NOMO-1 treated with dmso at 0.1 percent for 144 hours (cell line): ENCODE results near the gene ATG7.
"Not testable (repeated sequence)": the region's sequence is repeated elsewhere in the genome, so short reads cannot be mapped to it uniquely, and the experiment has no call there.

Source experiments
- DNase-seq: peaks from one replicate; lab custom pipeline; 2025; ENCODE audit not compliant: unreplicated experiment; lab: John Stamatoyannopoulos, UW

Gene ATG7

DNA sequence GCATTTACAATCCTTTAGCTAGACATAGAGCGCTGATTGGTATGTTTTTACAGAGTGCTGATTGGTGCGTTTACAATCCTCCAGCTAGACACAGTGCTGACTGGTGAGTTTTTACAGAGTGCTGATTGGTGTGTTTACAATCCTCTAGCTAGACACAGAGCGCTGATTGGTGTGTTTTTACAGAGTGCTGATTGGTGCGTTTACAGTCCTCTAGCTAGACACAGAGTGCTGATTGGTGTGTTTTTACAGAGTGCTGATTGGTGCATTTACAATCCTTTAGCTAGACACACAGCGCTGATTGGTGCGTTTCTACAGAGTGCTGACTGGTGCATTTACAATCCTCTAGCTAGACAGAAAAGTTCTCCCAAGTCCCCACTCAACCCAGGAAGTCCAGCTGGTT is 76.7 kb downstream of the ATG7 start:
- DNase-seq, result not testable (repeated sequence)

DNA sequence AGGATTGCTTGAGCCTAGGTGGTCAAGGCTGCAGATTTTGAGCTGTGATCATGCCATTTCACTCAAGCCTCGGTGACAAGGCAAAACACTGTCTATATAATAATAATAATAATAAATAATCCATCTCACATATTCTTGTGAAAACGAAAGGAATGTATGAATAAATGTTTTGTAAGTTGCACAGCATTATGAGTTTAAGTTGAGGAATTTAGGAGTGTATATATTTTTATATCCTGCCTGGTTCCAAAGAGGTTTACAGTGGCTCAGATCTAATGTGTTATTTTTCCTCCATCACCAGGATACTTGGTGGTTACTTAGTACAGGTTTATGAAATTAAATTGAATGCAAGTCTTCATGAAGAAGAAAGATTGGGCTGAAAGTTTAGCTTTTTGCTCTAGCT is 77.2 kb downstream of the ATG7 start:
- DNase-seq, result no peak

DNA sequence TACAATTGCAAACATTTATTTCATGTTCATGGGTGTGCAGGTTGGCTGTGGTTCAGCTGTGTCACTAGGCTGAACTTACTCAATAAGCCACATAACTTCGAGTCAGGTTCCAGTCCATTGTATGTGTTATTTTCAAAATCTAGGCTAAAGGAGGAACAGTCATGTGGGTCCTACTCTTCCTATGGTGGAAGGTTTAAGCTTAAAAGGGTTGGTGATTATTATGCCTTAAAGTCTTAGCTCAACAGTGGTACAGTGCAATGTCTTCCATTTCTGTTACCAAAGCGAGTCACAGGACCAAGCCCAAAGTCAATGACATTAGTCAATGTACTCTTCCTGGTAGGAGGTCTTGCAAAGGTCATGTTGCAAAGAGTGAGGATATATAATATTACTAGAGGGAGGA is 78.2 kb downstream of the ATG7 start:
- DNase-seq, result no peak

DNA sequence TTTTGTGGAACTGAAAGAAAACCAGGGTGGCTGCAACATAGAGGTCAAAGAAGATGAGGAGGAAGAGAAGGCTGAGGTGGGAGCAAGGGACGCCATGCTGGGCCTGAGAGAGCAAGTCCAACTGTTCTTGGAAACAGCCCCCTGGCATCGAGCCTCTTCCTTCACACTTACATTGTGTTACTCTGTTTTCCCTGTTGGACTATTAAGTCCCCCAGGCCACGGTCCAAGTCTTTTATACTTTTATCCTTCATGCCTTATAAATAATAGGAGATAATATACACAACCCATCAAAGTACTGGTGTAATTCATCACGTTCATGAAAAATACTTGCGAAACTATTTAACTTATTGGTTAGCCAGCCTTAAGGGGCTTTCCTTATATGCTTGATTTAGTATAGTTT is 79.3 kb downstream of the ATG7 start:
- no peak for DNase-seq

DNA sequence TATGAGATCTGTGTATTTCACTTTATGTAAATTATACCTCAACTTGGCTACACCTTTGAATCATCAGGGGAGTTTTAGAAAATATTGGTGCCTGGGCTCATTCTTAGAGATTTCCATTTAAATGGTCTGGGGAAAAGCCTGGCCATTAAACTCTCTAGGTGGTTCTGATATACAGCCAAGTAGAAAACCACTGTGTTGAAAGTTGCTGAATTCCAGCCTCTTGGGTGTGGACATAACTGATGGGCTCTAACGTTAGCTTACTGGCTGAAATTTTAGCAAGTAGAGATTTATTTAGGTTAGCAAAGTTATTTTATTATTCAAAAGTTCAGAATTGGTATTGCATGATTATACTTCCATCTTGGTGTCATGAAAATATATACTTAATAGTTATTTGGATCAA is 84.1 kb downstream of the ATG7 start:
- DNase-seq, result no peak

DNA sequence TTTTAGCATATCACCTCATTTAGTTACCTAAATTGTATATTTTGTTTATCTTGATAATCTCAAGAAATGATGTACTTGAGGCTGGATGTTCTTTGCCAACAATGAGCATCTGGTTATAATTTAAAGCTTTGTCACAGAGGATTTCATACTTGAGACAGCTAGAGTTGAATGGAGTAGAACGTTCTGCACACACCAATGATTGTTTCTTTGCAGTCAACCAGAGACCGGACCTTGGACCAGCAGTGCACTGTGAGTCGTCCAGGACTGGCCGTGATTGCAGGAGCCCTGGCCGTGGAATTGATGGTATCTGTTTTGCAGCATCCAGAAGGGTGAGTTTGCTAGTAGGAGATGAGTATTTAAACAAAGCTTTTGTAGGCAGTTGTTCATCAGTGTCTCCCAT is 90.4 kb downstream of the ATG7 start:
- no peak for DNase-seq

DNA sequence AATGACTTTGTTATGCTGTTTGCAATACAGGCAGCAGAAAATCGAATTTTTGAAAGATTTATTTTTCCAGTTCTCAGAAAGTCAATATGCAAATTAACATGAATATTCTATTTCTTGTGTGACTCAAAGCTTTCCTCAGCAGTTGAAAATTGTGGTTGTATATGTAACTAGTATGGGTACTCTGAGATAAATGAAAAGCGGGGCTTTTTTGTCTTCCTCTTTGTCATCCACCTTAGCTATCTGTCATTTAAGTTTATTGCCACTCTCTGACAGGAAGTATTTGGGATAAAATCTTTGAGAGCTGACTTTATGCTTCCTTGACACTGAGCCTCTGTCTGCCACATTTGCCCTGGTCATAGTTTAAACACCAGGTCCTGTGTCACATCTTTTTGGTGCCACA is 91.5 kb downstream of the ATG7 start:
- DNase-seq, result no peak

DNA sequence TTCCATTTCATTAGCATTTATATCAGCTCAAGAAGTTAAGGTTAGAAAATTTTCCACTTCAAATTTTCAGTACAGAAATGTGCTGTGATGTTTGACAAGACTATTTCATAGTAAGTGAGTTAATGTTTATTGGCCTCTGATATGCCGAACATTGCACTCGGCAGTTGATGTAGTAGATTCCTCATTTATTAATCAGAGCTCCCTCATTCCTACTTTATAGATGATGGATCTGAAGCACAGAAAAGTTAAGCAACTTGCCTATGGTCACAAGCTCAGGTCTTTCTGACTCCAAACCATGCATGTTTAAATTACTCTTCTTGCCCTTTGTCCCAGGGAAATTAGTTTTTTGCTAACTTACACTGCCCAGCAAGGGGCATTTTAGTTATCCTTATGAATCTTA is 92.0 kb downstream of the ATG7 start:
- no peak for DNase-seq

DNA sequence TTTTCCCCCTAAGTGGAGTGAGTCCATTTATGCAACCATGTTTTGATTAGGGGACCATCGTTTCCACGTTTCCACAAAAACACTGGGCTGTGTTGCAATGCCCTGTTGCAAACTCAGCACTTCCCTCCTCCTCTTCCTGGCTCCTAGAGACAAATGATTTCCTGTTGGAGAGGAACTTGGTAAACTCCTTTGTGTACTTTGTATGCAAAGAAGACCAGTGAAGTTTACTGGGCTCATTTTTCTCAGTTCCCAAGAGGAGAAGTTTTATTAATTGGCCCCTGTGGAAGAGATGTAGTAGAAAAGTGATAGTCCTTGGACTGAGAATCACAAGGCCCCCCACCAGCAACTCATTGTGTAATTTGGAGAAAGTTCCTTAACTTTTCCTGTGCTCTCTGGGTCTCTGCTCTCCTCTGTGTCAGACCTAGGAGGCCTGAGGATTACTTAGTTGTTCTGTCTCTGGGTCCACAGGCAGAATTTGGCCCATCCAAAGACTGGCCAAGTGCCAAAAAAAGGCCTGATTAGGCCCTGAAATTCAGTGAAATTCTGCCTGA is 95.0 kb downstream of the ATG7 start:
- no peak for DNase-seq

DNA sequence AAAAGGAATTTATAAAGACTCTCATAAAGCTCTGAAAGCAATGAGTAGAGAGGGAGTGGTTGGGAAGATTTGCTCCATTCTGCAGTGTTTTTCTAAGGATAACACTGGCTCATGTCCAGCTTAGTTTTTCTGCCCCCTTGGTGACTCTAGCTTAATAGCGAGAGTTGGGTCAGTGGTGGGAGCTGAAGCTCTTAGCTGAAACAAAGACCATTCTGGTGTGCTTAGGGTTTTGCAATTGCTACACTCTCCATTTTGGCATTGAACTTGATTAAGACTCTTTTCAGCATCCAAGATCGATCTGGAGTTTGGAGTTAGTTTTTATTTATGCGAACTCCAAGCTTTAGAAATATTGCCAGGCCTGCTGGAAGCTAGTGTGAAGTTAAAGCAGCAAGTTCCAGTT is 98.0 kb downstream of the ATG7 start:
- DNase-seq, result no peak

DNA sequence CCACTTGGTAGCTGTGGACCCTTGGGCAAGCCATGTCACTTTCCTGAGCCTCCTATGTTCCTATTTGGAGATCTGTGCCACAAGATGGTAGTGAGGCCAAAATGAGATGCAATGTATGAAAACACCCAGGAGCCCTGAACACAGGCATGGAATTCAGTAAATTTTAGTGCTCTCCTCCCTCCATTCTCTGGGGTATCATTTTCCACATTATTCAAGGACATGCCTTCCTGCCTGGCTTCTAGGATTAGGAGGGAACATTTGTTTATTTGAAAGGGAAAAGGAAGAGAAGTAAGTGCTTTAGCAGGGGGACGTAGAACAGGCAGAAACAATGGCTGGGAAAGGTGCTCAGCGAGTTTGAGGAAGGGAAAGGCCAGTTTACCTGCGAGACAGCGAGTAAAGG is 98.8 kb downstream of the ATG7 start:
- DNase-seq, result no peak

DNA sequence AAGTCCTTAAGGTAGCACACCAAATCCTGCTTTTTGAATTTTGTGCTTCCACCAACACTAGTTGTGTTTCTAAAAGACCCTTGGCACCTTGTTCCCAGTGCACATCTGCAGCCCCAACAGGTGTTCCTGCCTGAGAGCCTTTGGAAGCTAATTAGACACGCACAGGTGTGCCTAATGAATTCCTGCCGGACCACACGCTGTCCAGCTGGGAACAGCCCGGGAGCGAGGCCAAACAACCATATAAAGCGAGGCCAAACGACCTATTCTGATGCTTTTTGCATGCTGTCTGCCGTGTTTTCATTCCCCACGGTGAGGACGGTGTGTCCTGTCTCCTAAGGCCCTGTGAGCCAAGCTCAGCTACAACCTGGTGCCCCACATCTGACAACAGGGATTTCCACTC is 99.5 kb downstream of the ATG7 start:
- DNase-seq, result no peak

DNA sequence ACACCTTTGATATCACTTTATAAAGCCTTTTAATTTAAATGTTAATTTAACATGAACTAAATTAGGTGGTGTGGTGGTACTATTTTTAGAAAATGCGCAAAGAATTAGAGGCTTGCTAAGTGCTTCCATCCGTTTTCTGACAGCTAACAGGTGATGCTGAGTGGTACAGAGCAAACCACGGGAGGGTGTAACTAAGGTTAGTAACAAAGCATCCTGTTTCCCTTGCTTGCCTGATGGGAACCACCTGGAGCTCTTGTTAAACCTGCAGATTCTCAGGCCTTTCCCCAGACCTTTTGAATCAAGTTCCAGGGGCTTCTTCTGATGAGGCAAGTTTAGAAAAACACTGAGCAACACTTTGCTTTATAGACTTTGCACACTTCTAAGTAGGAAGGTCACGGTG is 101.0 kb downstream of the ATG7 start:
- DNase-seq, result no peak

DNA sequence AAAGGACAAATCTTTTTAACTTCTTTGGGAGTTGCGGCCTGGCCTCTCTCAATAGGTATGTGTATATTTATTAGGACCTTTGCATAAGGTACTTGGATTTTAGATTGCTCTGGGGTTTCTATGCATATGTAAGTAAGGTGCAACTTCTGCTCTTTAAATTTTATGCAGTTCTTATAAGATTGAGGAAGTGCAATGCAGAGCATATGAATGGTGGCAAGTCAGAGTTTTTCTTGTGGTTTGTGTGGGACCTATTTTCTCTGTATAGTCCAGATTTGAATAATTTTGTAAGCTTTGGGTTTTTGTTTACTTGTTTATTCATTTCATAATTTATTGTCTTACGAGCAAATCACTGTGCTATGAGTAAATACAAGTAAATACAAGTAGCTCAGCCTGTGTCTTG is 101.5 kb downstream of the ATG7 start:
- no peak for DNase-seq

DNA sequence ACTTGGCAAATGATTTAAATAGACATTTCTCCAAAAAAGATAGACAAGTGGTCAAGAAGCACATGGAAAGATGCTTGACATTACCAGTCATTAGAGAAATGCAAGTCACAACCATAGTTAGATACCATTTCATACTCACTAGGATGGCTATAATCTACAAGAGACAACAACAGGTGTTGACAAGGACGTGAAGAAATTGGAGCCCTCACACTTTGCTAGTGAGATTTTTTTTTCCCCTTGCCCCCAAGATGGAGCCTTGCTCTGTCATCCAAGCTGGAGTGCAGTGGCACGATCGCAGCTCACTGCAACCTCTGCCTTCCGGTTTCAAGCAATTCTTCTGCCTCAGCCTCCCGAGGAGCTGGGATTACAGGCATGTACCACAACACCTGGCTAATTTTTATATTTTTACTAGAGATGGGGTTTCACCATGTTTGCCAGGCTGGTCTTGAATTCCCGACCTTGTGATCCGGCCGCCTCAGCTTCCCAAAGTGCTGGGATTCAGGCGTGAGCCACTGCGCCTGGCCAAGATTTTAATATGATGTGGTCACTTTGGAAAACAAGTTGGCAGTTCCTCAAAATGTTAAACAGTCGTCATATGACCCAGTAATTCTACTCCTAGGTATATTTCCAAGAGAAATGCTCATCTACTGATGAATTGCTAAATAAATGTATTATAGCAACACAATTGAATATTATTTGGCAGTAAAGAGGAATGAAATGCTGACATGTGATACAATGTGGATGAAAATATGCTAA is 103.3 kb downstream of the ATG7 start:
- DNase-seq, result no peak

DNA sequence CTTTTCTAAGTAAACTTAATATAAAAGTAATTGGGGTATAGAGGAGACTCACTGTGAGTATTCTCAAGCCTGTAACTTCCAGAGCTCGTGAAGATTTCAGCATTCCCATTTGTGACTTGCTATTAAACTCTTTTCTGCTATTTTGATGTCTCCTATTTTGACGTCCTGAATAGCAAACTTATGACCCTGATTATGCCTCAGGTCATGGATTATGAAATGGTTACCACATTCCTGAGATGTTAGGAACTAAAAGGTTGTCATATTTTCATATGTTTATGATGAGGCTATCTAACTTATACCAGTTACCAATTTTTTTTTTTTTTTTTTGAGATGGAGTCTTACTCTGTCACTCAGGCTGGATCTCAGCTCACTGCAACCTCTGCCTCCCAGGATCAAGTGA is 105.5 kb downstream of the ATG7 start:
- DNase-seq, result no peak

DNA sequence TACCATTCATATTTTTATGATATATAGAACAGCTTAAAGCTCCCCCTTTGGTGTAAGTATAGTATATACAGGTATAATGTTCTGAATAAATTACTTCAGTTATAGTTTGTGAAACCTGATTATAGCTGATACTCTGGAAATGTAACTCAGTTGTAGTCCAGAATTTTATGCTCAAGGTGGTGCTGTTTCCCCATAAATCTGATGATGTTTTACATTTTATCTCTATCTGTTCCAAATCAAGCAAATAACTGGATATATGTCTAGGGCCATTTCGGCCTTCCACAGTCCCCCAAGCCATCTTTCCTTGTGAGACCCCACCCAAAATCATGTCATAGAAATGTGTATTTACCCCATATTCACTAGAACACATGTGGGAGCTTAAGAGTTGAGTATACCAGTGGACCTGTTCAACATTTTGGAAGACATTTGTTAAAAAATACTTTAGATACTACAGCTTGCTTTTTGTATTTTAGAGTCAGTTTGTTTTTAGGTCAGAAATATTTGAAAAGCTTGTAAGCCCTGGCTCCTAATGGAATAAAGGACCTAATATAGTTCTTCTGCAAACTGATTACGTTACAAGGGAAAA is 107.1 kb downstream of the ATG7 start:
- no peak for DNase-seq

DNA sequence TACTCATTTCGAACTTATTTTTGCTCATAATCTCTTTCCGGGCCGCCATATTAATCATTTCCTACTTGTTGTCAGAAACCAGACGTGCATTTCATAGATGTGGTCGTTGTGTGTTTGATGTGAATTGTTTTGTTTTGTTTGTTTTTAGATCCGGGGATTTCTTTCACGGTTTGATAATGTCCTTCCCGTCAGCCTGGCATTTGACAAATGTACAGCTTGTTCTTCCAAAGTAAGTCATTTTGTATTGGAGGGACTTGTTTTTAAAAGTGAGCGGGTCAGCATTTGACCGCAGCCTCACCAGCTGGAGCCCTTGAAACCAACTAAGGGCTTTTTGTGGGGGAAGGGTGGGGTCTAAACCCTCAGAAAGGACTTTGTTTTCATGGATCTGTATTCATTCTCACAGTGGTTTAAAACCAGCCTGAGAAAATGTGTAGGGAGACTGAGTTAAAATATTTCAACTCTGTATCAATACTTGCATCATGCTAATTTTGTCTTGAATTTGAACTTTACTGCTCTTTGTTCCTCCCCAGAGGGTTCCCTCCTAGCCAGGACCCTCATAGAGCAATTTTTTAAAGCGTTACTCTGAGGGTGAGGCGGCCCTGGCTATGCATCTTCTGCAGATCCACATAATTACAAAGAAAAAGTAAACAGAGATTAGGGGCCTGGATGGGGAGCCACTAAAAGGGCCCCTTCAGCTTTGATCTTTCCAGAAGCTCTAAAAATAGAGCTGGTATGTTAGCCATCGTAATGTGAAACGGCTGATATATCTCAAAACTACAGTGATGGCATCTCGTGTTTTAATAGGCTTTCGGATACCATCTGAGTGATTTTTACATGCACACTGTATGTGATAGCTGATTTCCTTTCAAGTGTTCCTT is 107.9 kb downstream of the ATG7 start:
- DNase-seq, result no peak

DNA sequence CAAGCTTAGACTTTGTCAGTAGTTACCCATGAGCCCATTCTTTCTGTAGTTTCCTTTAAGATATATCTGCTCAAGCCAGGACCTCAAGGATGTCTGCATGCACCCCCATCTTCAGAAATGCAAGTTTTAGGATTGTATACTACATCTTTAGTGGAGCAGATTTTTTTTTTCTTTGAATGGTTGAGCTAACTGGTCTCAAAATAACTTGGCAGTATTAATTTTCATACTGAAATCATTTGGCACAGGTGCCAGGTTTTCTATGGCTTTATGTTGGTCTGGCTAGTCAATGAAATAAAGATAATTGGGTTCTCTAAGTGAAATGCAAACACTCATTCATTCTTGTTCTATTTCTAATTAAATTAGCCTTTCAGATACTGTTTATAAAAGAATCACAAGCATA is 108.9 kb downstream of the ATG7 start:
- no peak for DNase-seq

DNA sequence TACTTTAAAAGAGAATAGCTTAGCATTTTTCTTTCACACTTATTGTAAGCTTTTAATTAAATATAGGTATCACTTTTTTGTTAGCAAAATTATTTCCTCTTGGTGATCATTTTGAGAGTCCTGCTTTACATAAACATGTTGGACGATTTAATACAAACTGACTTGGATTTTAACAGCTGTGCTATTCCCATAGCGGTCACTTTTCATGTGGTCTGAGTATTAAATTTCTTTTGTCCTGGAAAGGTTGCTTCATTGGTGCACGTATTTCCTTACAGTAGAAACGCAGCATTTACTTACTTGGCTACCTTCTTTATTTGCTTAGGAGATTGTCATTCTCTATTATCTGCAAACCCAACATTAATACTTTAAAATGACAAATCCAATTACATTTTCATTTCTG is 109.4 kb downstream of the ATG7 start:
- DNase-seq, result no peak

DNA sequence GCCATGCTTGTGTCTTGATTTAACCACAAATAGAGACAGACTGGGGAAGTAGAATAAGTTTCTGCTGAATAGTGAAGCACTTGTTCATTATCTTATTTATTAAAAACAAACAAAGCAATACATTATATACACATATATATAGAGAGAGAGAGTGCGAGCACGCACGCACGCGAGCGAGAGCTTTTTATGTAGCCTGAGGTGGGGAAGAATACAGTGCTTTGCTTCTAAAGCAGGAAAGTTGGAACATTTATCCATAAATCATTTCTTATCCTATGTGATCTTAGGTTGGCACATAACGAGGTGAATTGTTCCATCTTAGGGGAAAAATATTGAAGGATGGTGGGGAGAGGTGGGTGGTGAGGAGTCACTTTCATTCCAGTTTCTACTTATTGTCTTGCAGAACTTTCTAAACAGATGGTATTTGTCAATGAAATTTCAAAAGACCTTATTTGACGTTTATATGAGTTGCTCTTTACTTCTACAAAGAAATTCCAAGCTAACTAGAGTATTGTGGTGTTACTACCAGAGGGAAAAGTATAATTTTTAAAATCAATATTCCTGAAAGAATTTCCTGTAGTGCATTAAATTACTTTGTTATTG is 110.0 kb downstream of the ATG7 start:
- no peak for DNase-seq

DNA sequence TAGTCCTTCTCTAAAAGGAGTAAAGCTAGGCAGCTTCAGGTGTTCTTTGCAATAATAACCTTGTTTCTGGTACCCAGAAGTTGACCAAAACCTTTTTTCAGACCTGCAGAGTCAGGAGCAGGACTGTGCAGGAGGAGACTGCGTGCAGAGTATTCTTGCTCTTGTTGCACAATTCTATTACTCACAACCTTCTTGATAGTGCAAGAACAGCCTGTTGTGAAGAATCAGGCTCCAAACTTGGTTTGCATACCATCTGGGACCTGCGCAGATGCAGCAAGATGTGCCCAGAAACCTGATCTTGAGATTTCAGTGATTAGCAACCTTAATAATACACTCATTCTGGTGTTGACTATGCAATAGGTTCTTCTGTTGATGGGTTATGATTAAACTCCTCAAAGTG is 111.9 kb downstream of the ATG7 start:
- DNase-seq, result no peak
